GM12872 (cell line): Measurements from ENCODE around the gene PNMA8B.

Source experiments
- CTCF ChIP-seq: IDR thresholded peaks from 3 replicates; pipeline ENCODE4 v1.5.1; 2011; ENCODE audit warnings: low read depth, mild to moderate bottlenecking, low read length, moderate library complexity; ENCODE audit not compliant: insufficient read depth

Gene PNMA8B

DNA sequence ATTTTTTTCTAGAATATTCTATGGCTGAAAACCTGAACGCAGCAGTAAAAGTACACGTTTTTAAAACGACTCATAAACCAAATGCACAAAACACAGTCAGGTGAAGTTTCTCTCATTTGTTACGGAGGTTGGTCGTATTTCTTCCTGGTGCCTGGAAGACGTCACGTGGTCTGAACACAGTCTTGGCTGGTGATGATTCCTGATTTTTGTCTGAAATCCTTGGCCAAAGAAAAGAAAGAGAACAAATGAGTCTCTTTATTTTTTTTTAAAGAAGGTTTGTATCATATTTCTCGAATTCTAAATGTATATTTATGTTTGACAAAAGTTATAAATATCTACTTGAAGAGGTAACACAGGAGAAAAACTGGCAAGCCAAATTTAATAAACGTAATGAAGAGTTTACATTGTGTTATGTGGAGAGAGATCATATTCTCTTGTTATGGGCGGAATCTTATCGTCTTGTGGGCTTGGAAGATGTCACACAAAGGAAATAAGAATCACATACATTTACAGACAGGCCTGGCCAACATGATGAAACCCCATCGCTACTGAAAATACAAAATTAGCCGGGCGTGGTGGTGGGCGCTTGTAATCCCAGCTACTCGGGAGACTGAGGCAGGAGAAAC, 14.3 kb downstream of the PNMA8B start:
- no peak for TF ChIP-seq CTCF

GRCh38 chr19:46480415-46480814, 15.3 kb downstream of the PNMA8B start:
- TF ChIP-seq CTCF: no peak

GRCh38 chr19:46478356-46478986, 17.2 kb downstream of the PNMA8B start:
- TF ChIP-seq CTCF: no peak

- no peak for TF ChIP-seq CTCF
These were observed 19.7 kb downstream of the PNMA8B start for GRCh38 chr19:46475986-46476385.

GRCh38 chr19:46474211-46474610, 21.5 kb downstream of the PNMA8B start:
- TF ChIP-seq CTCF: no peak

DNA sequence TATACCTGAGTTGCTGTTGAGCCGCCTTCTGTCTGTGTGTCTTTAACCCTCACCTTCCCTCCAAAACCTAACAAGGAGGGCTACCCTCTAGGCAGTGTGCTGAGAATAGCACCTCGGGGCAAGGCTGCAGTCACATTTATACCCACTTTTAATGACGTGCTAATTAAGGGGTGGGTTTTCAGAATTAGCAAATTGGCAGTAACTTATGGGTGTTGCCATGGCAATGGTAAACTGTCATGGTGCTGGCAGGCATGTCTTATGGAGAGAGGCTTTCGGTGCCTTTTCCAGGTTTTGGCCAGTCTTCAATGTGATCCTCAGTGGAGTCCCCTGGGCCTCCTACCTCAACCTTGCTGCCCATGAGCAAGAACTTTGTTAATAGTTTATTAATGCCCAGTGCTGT, 23.1 kb downstream of the PNMA8B start:
- TF ChIP-seq CTCF: no peak

DNA sequence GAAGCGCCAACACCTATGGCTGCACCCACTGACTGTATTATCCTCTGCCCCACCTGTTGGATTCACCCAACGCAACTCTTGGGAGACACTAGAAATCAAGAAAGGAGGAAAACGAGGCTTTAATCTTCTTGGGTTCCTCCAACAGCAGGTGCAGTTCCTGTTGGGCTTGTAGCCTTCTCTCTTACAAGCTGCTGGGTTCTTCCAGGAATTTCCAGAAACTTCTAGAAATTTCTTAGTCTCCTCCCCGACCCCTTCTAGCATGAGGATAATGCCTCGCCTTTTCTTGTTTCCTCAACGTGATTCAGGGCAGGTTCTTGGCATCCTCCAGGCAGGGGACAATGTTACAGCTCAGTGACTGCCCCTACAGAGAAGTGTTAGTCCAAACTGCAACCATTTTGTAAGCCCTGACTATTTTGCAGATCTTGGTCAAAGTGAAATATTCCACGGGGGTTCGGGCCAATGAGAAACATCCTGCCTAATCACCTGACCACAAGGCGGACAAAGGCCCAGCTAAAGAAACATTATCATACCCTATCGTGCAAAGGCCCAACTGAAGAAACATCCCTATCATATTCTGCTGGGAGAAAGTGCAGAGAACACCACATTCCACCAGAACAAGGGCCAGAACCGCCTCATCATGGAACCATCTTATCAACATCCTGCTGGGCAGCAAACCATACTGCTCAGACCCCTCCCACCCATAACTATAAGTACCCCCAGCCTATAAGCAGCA, 23.7 kb downstream of the PNMA8B start:
- no peak for TF ChIP-seq CTCF
